NCI-H526 (cell line): Measurements from ENCODE around the gene ATXN7L1.
A peak's percentile ranks its signal among the peaks of the same experiment; 100 is the strongest.

Experiments
- DNase-seq, 2 experiments: peaks; one replicate each; lab custom pipeline; 2025; lab: John Stamatoyannopoulos, UW

The ATXN7L1 gene

GRCh38 chr7:105876091-105876963, at the start of gene ATXN7L1:
Gene ATXN7L1, minus strand, starts transcription at chr7:105876599. Its CDS starts 41 bp downstream, at chr7:105876558.
- peak; percentile 94 to 97 for DNase-seq

- DNase-seq = no peak
Observed at GRCh38 chr7:105926131-105926530, 49.7 kb upstream of the ATXN7L1 start.

- DNase-seq = no peak
Observed at GRCh38 chr7:105924945-105925344, 48.5 kb upstream of the ATXN7L1 start.

- DNase-seq = no peak
Observed at GRCh38 chr7:105920766-105921165, 44.4 kb upstream of the ATXN7L1 start.

GRCh38 chr7:105917659-105918058, 41.3 kb upstream of the ATXN7L1 start:
- DNase-seq = no peak

GRCh38 chr7:105916603-105917002, 40.2 kb upstream of the ATXN7L1 start:
- DNase-seq = no peak

GRCh38 chr7:105913947-105914346, 37.5 kb upstream of the ATXN7L1 start:
- no peak for DNase-seq

- no peak for DNase-seq
Observed at GRCh38 chr7:105911961-105912575, 35.7 kb upstream of the ATXN7L1 start.

GRCh38 chr7:105910172-105910571, 33.8 kb upstream of the ATXN7L1 start:
- DNase-seq = no peak

GRCh38 chr7:105909742-105910141, 33.3 kb upstream of the ATXN7L1 start:
- no peak for DNase-seq

- no peak for DNase-seq
Observed at GRCh38 chr7:105907129-105907846, 30.9 kb upstream of the ATXN7L1 start.

- DNase-seq = no peak
Observed at GRCh38 chr7:105906695-105907094, 30.3 kb upstream of the ATXN7L1 start.

- DNase-seq = no peak
Observed at GRCh38 chr7:105905910-105906568, 29.6 kb upstream of the ATXN7L1 start.

GRCh38 chr7:105905209-105905909, 29.0 kb upstream of the ATXN7L1 start:
- DNase-seq = peak; percentile 4 to 42

- no peak for DNase-seq
Observed at GRCh38 chr7:105904064-105904463, 27.7 kb upstream of the ATXN7L1 start.

- no peak for DNase-seq
Observed at GRCh38 chr7:105902325-105902911, 26.0 kb upstream of the ATXN7L1 start.

GRCh38 chr7:105897999-105898398, 21.6 kb upstream of the ATXN7L1 start:
- DNase-seq = no peak

GRCh38 chr7:105896407-105896911, 20.1 kb upstream of the ATXN7L1 start:
- DNase-seq = no peak

- no peak for DNase-seq
Observed at GRCh38 chr7:105894131-105894530, 17.7 kb upstream of the ATXN7L1 start.

GRCh38 chr7:105892387-105892786, 16.0 kb upstream of the ATXN7L1 start:
- no peak for DNase-seq
